Body of pancreas (tissue), 4 donors: ENCODE measurements around the gene ADSS1. TPM values are rescaled to one million over a fixed set of nuclear protein-coding genes. Genes with fewer than 3 reads are reported as not detected.

Experiments
- ATAC-seq: fragments of 150-250 bp; one replicate; pipeline ENCODE4 v1.9.1; 2016
- DNase-seq, 4 donors: peaks; one replicate each; pipeline ENCODE4 v3.0.0-alpha.2; 2019
- H3K27ac ChIP-seq, 4 donors: fragments of 200-600 bp; sonication (generic); 1 replicate in 3 of 4; 2 replicates in 1 of 4; pipeline versions ENCODE4 v1.5.1 to v1.6.1; 2016 to 2019; ENCODE audit warnings: mild to moderate bottlenecking in 1 of 4, mixed read lengths in 1 of 4, moderate library complexity in 1 of 4
- H3K27me3 ChIP-seq, 2 donors: fragments of 200-600 bp; sonication (generic); one replicate each; pipeline ENCODE4 v1.6.0; 2016; ENCODE audit warnings: mild to moderate bottlenecking in 1 of 2
- H3K36me3 ChIP-seq, 2 donors: fragments of 200-600 bp; sonication (generic); replicated peaks in 1 of 2; 2 replicates each; pipeline ENCODE4 v1.5.1; 2016; ENCODE audit warnings: low read depth in 2 of 2; ENCODE audit not compliant: insufficient read depth in 1 of 2
- H3K4me1 ChIP-seq: fragments of 200-600 bp; sonication (generic); one replicate; pipeline ENCODE4 v1.6.0; 2016
- H3K4me3 ChIP-seq, 2 donors: fragments of 200-600 bp; sonication (generic); 1 replicate in 1 of 2; 2 replicates in 1 of 2; pipeline ENCODE4 v1.5.1; 2016 to 2019
- H3K9me3 ChIP-seq, 3 donors: fragments of 200-600 bp; sonication (generic); 1 replicate in 2 of 3; 2 replicates in 1 of 3; pipeline ENCODE4 v1.5.1; 2016
- POLR2A ChIP-seq, 3 donors: fragments of 450-650 bp; IDR thresholded peaks; one replicate each; pipeline ENCODE4 v1.6.1; 2016; ENCODE audit warnings: antibody characterized with exemption in 3 of 3, mild to moderate bottlenecking in 2 of 3
- WGBS, 2 donors: methylation state at CpG; one replicate each; pipeline ENCODE4 v1.1.5; 2017; 5-methylcytosine and 5-hydroxymethylcytosine counted together
- intact Hi-C: fragments of 100-400 bp; cut with DNase I; formaldehyde crosslinking; loops from one replicate; pipeline ENCODE4 v1.15.1; 2023
- total RNA-seq, 2 donors: library from RNA; depleted of rRNA; stranded (reverse); fragments of >200 nt; gene quantifications; one replicate each; pipeline ENCODE4 v1.1.0, GENCODE V29; 2016
- TF ChIP-seq, protein P1 (sequence below), 7 experiments: fragments of 450-650 bp in 4 of 7; fragments of 200-600 bp in 3 of 7; sonication (generic) in 3 of 7; IDR thresholded peaks; one replicate each; pipeline ENCODE4 v1.5.1; 2016 to 2019; ENCODE audit warnings: antibody characterized with exemption in 7 of 7

ADSS1 gene
- total RNA-seq, 2 donors from 2014 or later = 4.0 to 4.7 TPM

DNA sequence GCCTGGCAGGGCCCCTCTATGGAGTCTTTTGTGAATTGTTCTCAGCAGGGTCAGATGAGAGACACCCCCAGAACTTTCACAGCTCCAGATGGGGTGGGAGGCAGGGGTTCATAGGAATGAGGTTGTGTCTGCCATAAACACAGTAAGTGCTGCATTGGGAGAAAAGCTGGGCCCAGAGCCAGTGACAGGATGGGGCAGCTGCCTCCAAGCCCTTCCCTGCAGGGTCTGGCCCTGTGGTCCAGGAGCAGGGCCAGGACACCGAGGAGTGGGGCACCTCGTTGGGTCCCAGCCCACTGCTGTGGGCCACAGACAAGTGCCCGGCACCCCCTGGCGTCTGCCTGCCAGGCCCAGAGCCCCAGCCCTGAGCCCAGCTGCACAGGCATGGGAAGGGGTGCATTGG is 21.4 kb upstream of the ADSS1 start:
- H3K27ac ChIP-seq = no peak overlapping the region

DNA sequence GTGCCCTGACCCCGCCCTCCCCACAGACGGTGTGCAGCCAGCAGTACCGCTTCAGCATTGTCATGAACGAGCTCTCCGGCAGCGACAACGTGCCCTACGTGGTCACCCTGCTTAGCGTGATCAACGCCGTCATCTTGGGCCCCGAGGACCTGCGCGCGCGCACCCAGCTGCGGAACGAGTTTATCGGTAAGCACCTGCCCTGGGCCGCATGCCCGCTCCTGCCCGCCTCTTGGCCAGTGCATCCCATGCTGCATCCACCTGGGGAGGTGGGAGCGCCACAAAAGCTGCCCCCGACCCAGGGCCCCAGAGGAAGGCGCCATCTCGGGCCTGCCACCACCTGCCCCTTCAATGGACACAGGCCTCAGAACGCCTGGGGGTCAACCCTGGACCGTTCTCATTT is 20.8 kb upstream of the ADSS1 start:
- Histone ChIP-seq H3K27ac (no peak overlapping the region), H3K27me3 (no peaks in the 10 kb centered on the region), H3K4me3 (no peak overlapping the region), H3K4me1 (no peaks in the 10 kb centered on the region), H3K36me3 (peaks cover 0 to 1% of the 10 kb centered on the region in 2 donors), H3K9me3 (no peaks in the 10 kb centered on the region)
- no peak for ATAC-seq
- DNase-seq = no peak
- intact Hi-C loops = loop anchor here (5.0 kb wide), 1 partner anchor 51 kb away; no protein-coding TSS in a partner anchor
- TF ChIP-seq, protein P1, sequence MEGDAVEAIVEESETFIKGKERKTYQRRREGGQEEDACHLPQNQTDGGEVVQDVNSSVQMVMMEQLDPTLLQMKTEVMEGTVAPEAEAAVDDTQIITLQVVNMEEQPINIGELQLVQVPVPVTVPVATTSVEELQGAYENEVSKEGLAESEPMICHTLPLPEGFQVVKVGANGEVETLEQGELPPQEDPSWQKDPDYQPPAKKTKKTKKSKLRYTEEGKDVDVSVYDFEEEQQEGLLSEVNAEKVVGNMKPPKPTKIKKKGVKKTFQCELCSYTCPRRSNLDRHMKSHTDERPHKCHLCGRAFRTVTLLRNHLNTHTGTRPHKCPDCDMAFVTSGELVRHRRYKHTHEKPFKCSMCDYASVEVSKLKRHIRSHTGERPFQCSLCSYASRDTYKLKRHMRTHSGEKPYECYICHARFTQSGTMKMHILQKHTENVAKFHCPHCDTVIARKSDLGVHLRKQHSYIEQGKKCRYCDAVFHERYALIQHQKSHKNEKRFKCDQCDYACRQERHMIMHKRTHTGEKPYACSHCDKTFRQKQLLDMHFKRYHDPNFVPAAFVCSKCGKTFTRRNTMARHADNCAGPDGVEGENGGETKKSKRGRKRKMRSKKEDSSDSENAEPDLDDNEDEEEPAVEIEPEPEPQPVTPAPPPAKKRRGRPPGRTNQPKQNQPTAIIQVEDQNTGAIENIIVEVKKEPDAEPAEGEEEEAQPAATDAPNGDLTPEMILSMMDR (IDR thresholded peaks at IDR 0.05) = no peak
- 95 to 96% methylated on average over 3 to 28 of the region's 28 CpGs for WGBS, 2 donors

More for the DNA sequence above, 21.4 kb upstream of the ADSS1 start:
- DNase-seq (no peak), ATAC-seq (no peak)
- Histone ChIP-seq H3K36me3 (peaks cover 0 to 1% of the 10 kb centered on the region in 2 donors), H3K9me3 (no peaks in the 10 kb centered on the region), H3K27me3 (no peaks in the 10 kb centered on the region), H3K4me1 (no peaks in the 10 kb centered on the region), H3K4me3 (no peak overlapping the region)
- intact Hi-C loops = loop anchor here (5.0 kb wide), 1 partner anchor 50 kb away; no protein-coding TSS in a partner anchor
- TF ChIP-seq, protein P1 (IDR thresholded peaks at IDR 0.05) = no peak
- no peak for TF ChIP-seq POLR2A (IDR thresholded peaks at IDR 0.05)
- whole genome bisulfite sequencing, 2 donors = 91% methylated on average over 4 of the region's 4 CpGs; no CpG with 5 or more reads in 1 of the 2 donors

- Histone ChIP-seq H3K27me3 (no peaks in the 10 kb centered on the region), H3K4me3 (no peak overlapping the region), H3K9me3 (no peaks in the 10 kb centered on the region), H3K4me1 (no peaks in the 10 kb centered on the region), H3K27ac (no peak overlapping the region), H3K36me3 (peaks cover 0 to 1% of the 10 kb centered on the region in 2 donors)
- intact Hi-C loops = loop anchor here (5.0 kb wide), 1 partner anchor 52 kb away; no protein-coding TSS in a partner anchor
- no peak for ATAC-seq
- DNase-seq = no peak
- no peak for TF ChIP-seq POLR2A (IDR thresholded peaks at IDR 0.05)
- TF ChIP-seq, protein P1 (IDR thresholded peaks at IDR 0.05) = no peak
- 97% methylated on average over 22 of the region's 22 CpGs for WGBS, 2 donors
Observed at GRCh38 chr14:104704252-104704651, 19.8 kb upstream of the ADSS1 start.

- TF ChIP-seq, protein P1 (IDR thresholded peaks at IDR 0.05) = no peak
- TF ChIP-seq POLR2A (IDR thresholded peaks at IDR 0.05) = no peak
- WGBS, 2 donors = 84 to 85% methylated on average over 6 to 21 of the region's 21 CpGs
- no peak for DNase-seq
- no peaks in the 10 kb centered on the region for H3K9me3 ChIP-seq
- no peak for ATAC-seq
- no peak overlapping the region for H3K4me3 ChIP-seq
- intact Hi-C loops = no loop called here
- H3K36me3 ChIP-seq = peaks cover 0 to 1% of the 10 kb centered on the region in 2 donors
- H3K4me1 ChIP-seq = no peaks in the 10 kb centered on the region
- no peaks in the 10 kb centered on the region for H3K27me3 ChIP-seq
- H3K27ac ChIP-seq = no peak overlapping the region
Observed at GRCh38 chr14:104705340-104706047, 18.5 kb upstream of the ADSS1 start.
